HG02852 (cell line): ENCODE results near the gene CPA4.

ENCODE experiments used
- ATAC-seq: cut with Tn5 transposase; IDR thresholded peaks from one replicate; pipeline ENCODE4 v1.9.1; 2021; ENCODE audit warnings: mild to moderate bottlenecking, moderate library complexity; ENCODE audit not compliant: unreplicated experiment

Gene CPA4

GRCh38 chr7:130362251-130362816 lies 69.4 kb downstream of the CPA4 start:
- no peak for ATAC-seq

- peak; percentile 50 for ATAC-seq
Measured at GRCh38 chr7:130363026-130363847, 70.3 kb downstream of the CPA4 start.

GRCh38 chr7:130364451-130364850 lies 71.5 kb downstream of the CPA4 start:
- ATAC-seq, result no peak

GRCh38 chr7:130365088-130365487 lies 72.1 kb downstream of the CPA4 start:
- ATAC-seq, result no peak

- ATAC-seq, result peak; percentile 62
Measured at GRCh38 chr7:130365511-130366441, 72.8 kb downstream of the CPA4 start.

GRCh38 chr7:130366564-130366963 lies 73.6 kb downstream of the CPA4 start:
- ATAC-seq, result no peak

- no peak for ATAC-seq
Measured at GRCh38 chr7:130367088-130367755, 74.3 kb downstream of the CPA4 start.

GRCh38 chr7:130367836-130368746 lies 75.1 kb downstream of the CPA4 start:
- no peak for ATAC-seq

GRCh38 chr7:130369110-130369711 lies 76.2 kb downstream of the CPA4 start:
- ATAC-seq, result no peak

- no peak for ATAC-seq
Measured at GRCh38 chr7:130369831-130370550, 77.0 kb downstream of the CPA4 start.

- no peak for ATAC-seq
Measured at GRCh38 chr7:130371046-130371445, 78.1 kb downstream of the CPA4 start.

GRCh38 chr7:130372402-130373165 lies 79.6 kb downstream of the CPA4 start:
- no peak for ATAC-seq
